H1 (cell line): ENCODE results near the gene TMEM131L. TPM values are rescaled to one million over a fixed set of nuclear protein-coding genes. Genes with fewer than 3 reads are reported as not detected.

Source experiments
- CTCF ChIA-PET: fragments of 300-600 bp; sonication (Branson Sonifier 250); formaldehyde crosslinking; loops from one replicate; lab custom pipeline; 2021; ENCODE audit not compliant: partially characterized antibody; lab: Charles Lee
- POLR2A ChIA-PET: fragments of 300-600 bp; sonication (Branson Sonifier 250); formaldehyde crosslinking; loops from one replicate; lab custom pipeline; 2021; ENCODE audit warnings: inconsistent platforms; ENCODE audit not compliant: partially characterized antibody; lab: Charles Lee
- DNase-seq, 2 experiments: peaks; one replicate each; pipeline versions ENCODE4 v3.0.0 to v3.0.0-alpha.2; 2010 to 2022; ENCODE audit warnings: low spot score in 2 of 2, low read depth in 1 of 2, mixed read lengths in 1 of 2
- FAIRE-seq: peaks from 2 replicates; lab custom pipeline; 2011; peaks lifted over from hg19 to GRCh38; lab: Jason Lieb, UNC
- H2AFZ ChIP-seq: 2 replicates; pipeline ENCODE4 v1.8.1; 2012; ENCODE audit warnings: low read length, inconsistent platforms
- H2AK5ac ChIP-seq: 2 replicates; pipeline ENCODE4 v1.6.1; 2013; ENCODE audit warnings: low read depth, low read length
- H2BK120ac ChIP-seq: replicated peaks from 2 replicates; pipeline ENCODE3; 2013; ENCODE audit warnings: low read depth, low read length, inconsistent platforms
- H2BK12ac ChIP-seq: 2 replicates; pipeline ENCODE4 v1.6.1; 2013; ENCODE audit warnings: low read depth, low read length
- H2BK15ac ChIP-seq: 2 replicates; pipeline ENCODE4 v1.6.1; 2013; ENCODE audit warnings: low read length
- H2BK20ac ChIP-seq: 2 replicates; pipeline ENCODE4 v1.6.1; 2013; ENCODE audit warnings: low read length
- H2BK5ac ChIP-seq: 2 replicates; pipeline ENCODE4 v1.6.1; 2013; ENCODE audit warnings: low read depth, low read length
- H3K14ac ChIP-seq: 2 replicates; pipeline ENCODE4 v1.6.1; 2013; ENCODE audit warnings: inconsistent platforms; ENCODE audit not compliant: insufficient read length
- H3K18ac ChIP-seq: 2 replicates; pipeline ENCODE4 v1.6.1; 2013; ENCODE audit warnings: low read length; ENCODE audit errors: extremely low read depth
- H3K23ac ChIP-seq: 2 replicates; pipeline ENCODE4 v1.6.1; 2013; ENCODE audit warnings: inconsistent platforms; ENCODE audit not compliant: insufficient read length
- H3K23me2 ChIP-seq: 2 replicates; pipeline ENCODE4 v1.6.1; 2013; ENCODE audit warnings: low read depth, low read length
- H3K27ac ChIP-seq: 2 replicates; pipeline ENCODE4 v1.6.1; 2011; ENCODE audit warnings: low read depth, low read length, inconsistent platforms
- H3K27me3 ChIP-seq, 4 experiments: replicated peaks in 1 of 4; 1 replicate in 1 of 4; 2 replicates in 3 of 4; pipeline versions ENCODE4 v1.6.1 to v1.8.1; 2011 to 2013; ENCODE audit warnings: low read length in 3 of 4, mild to moderate bottlenecking in 3 of 4, inconsistent platforms in 2 of 4, mixed read lengths in 2 of 4, moderate library complexity in 1 of 4; ENCODE audit not compliant: control insufficient read depth in 3 of 4, insufficient read depth in 3 of 4; ENCODE audit errors: extremely low read depth in 1 of 4
- H3K36me3 ChIP-seq, 4 experiments: 2 replicates each; pipeline versions ENCODE4 v1.6.1 to v1.8.1; 2011 to 2013; ENCODE audit warnings: mild to moderate bottlenecking in 4 of 4, low read length in 3 of 4, moderate library complexity in 2 of 4, control low read depth in 1 of 4, inconsistent platforms in 1 of 4; ENCODE audit not compliant: insufficient read depth in 4 of 4, control insufficient read depth in 2 of 4
- H3K4ac ChIP-seq: replicated peaks from 2 replicates; pipeline ENCODE3; 2013; ENCODE audit warnings: low read length, low read depth, mixed read lengths, inconsistent platforms; ENCODE audit not compliant: insufficient read length
- H3K4me1 ChIP-seq, 4 experiments: replicated peaks in 1 of 4; 1 replicate in 1 of 4; 2 replicates in 3 of 4; pipeline versions ENCODE4 v1.6.1 to v1.8.1; 2011 to 2013; ENCODE audit warnings: low read length in 3 of 4, inconsistent platforms in 2 of 4, mixed read lengths in 1 of 4; ENCODE audit not compliant: insufficient read depth in 4 of 4, control insufficient read depth in 3 of 4
- H3K4me2 ChIP-seq, 2 experiments: 2 replicates each; pipeline versions ENCODE4 v1.6.1 to v1.8.1; 2011 to 2013; ENCODE audit warnings: low read depth in 2 of 2, low read length in 2 of 2, control low read depth in 1 of 2, inconsistent platforms in 1 of 2, mild to moderate bottlenecking in 1 of 2; ENCODE audit not compliant: insufficient read depth in 1 of 2
- H3K4me3 ChIP-seq, 4 experiments: fragments of 200-600, 300-600 bp in 1 of 4; sonication (generic), shearing (Covaris generic), sonication (Bioruptor Twin) in 1 of 4; 2 replicates each; pipeline versions ENCODE4 v1.5.1 to v1.8.1; 2011 to 2016; ENCODE audit warnings: low read length in 4 of 4, low read depth in 3 of 4, control low read depth in 2 of 4, inconsistent platforms in 2 of 4, mild to moderate bottlenecking in 2 of 4, mixed read lengths in 1 of 4, moderate library complexity in 1 of 4; ENCODE audit not compliant: insufficient read depth in 2 of 4; ENCODE audit errors: extremely low read depth in 1 of 4
- H3K56ac ChIP-seq: replicated peaks from 2 replicates; pipeline ENCODE3; 2013; ENCODE audit warnings: low read depth, mild to moderate bottlenecking, mixed read lengths, low read length, inconsistent platforms; ENCODE audit not compliant: insufficient read length
- H3K79me1 ChIP-seq: 2 replicates; pipeline ENCODE4 v1.6.1; 2013; ENCODE audit warnings: low read depth, low read length, control low read depth
- H3K79me2 ChIP-seq, 2 experiments: 2 replicates each; pipeline versions ENCODE4 v1.6.1 to v1.8.1; 2012 to 2013; ENCODE audit warnings: low read length in 2 of 2, mild to moderate bottlenecking in 2 of 2, inconsistent platforms in 1 of 2; ENCODE audit not compliant: insufficient read depth in 2 of 2, control insufficient read depth in 1 of 2
- H3K9ac ChIP-seq, 4 experiments: replicated peaks in 1 of 4; 1 replicate in 1 of 4; 2 replicates in 3 of 4; pipeline versions ENCODE4 v1.6.1 to v1.8.1; 2011 to 2013; ENCODE audit warnings: low read depth in 3 of 4, low read length in 3 of 4, control low read depth in 2 of 4, mild to moderate bottlenecking in 2 of 4, moderate library complexity in 2 of 4, inconsistent platforms in 1 of 4; ENCODE audit errors: extremely low read depth in 1 of 4
- H3K9me3 ChIP-seq, 2 experiments: 2 replicates each; pipeline versions ENCODE4 v1.6.1 to v1.8.1; 2012 to 2013; ENCODE audit warnings: mild to moderate bottlenecking in 2 of 2, moderate library complexity in 2 of 2, control low read depth in 1 of 2, inconsistent platforms in 1 of 2, low read depth in 1 of 2, low read length in 1 of 2, mixed read lengths in 1 of 2; ENCODE audit not compliant: insufficient read depth in 2 of 2
- H4K20me1 ChIP-seq, 2 experiments: replicated peaks in 1 of 2; 2 replicates each; pipeline versions ENCODE3 to v1.8.1; 2011 to 2013; ENCODE audit warnings: inconsistent platforms in 2 of 2, low read length in 2 of 2, mild to moderate bottlenecking in 1 of 2; ENCODE audit not compliant: insufficient read depth in 2 of 2, control insufficient read depth in 1 of 2
- H4K5ac ChIP-seq: 2 replicates; pipeline ENCODE4 v1.6.1; 2013; ENCODE audit warnings: low read length, low read depth, mixed read lengths, inconsistent platforms; ENCODE audit not compliant: insufficient read length
- H4K8ac ChIP-seq: 2 replicates; pipeline ENCODE4 v1.8.0; 2013; ENCODE audit warnings: mild to moderate bottlenecking, moderate library complexity, low read length, inconsistent platforms; ENCODE audit not compliant: insufficient read depth; ENCODE audit errors: extremely low read depth
- H4K91ac ChIP-seq: replicated peaks from 2 replicates; pipeline ENCODE3; 2013; ENCODE audit warnings: low read length, mixed read lengths, inconsistent platforms; ENCODE audit not compliant: insufficient read length
- CBX8 ChIP-seq: fragments of 300-800, 300-1000 bp; sonication (generic); IDR thresholded peaks from 2 replicates; pipeline ENCODE4 v1.7.1; 2016; ENCODE audit warnings: low read depth, low read length, borderline replicate concordance
- KDM5A ChIP-seq: fragments of 200-600 bp; IDR thresholded peaks from 2 replicates; pipeline ENCODE4 v1.7.1; 2012; ENCODE audit warnings: mild to moderate bottlenecking, low read length, inconsistent platforms, mixed read lengths
- RNF2 ChIP-seq: fragments of 200-900, 300-1000 bp; sonication (generic); IDR thresholded peaks from 2 replicates; pipeline ENCODE4 v1.7.1; 2016; ENCODE audit warnings: borderline replicate concordance, low read depth, mild to moderate bottlenecking, antibody characterized with exemption, low read length; ENCODE audit not compliant: poor library complexity, severe bottlenecking; ENCODE audit errors: missing control alignments
- SIRT6 ChIP-seq: IDR thresholded peaks from one replicate; pipeline ENCODE4 v1.7.1; 2012; ENCODE audit warnings: low read length, inconsistent platforms
- WGBS, 2 experiments: shearing (Covaris generic) in 1 of 2; methylation state at CpG; one replicate each; pipeline versions ENCODE4 v1.1.6 to v1.1.7; 2013 to 2015; ENCODE audit warnings: low lambda C conversion rate in 2 of 2, mixed read lengths in 2 of 2, inconsistent platforms in 1 of 2, low coverage in 1 of 2, missing lambda C conversion rate in 1 of 2; ENCODE audit not compliant: insufficient replicate concordance in 2 of 2, insufficient coverage in 1 of 2, insufficient read length in 1 of 2; ENCODE audit errors: extremely low coverage in 1 of 2, missing lambda C conversion rate in 1 of 2; 5-methylcytosine and 5-hydroxymethylcytosine counted together
- polyA plus RNA-seq, 7 experiments: library from polyadenylated mRNA; depleted of rRNA in 3 of 7; stranded (reverse) in 5 of 7; unstranded in 2 of 7; fragments of >200 nt in 5 of 7; fragments of 200-250 nt in 2 of 7; gene quantifications; 1 replicate in 5 of 7; 2 replicates in 1 of 7; 4 replicates in 1 of 7; pipeline versions ENCODE4 v1.2.1 to v1.2.3, GENCODE V29; 2011 to 2013; ENCODE audit warnings: missing spikeins in 2 of 7, mixed read lengths in 2 of 7
- total RNA-seq: library from RNA; stranded (reverse); fragmentation: NEBNext Ultra II Directional; extraction: Animal tissue kit (Norgen Biotek cat#: 25700); gene quantifications from 2 replicates; pipeline ENCODE4 v1.2.1, GENCODE V29; 2021

The TMEM131L gene
- total and polyA plus RNA-seq, 2 of the 8 experiments (the other 6 are each of a cell fraction or from before 2014, with no cell fraction given): 14.3 to 26.1 TPM

DNA sequence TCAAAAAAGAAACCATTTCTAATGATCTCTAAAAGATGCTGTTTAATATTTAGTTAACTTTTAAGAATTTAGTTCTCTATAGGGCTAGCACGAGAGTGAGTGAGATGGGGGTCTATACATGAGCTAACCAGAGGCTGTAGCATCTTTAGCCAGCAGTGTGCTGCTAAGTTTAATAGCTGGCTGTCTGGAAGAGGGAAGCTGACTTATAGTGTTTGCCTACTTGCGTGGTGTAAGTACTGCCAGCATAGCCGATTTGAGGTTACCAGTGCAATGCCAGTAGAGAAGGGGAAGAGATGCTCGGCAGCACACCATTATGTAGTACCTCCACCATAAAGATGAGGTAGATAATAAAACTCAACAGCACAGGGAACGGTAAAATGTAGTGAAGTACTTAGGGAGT, 47.1 kb upstream of the TMEM131L start:
- H3K79me2 ChIP-seq: no peaks in the 10 kb centered on the region
- H3K4ac ChIP-seq: no peak overlapping the region
- no peaks in the 10 kb centered on the region for H3K27me3 ChIP-seq
- H2AK5ac ChIP-seq: no peak overlapping the region
- DNase-seq (peak in 1 of 2 experiments; percentile 40), FAIRE-seq (no peak)
- H3K4me2 ChIP-seq: no peak overlapping the region
- ChIA-PET POLR2A (interaction anchor here (2.4 kb wide), 1 partner anchor 48 kb away, joined by 11 read pairs; the partner anchor contains the start of gene TMEM131L), CTCF (interaction anchor here (0.6 to 2.2 kb wide), 7 partner anchors 13 to 334 kb away, joined by 3 to 5 read pairs (median 3); no protein-coding TSS in a partner anchor)
- H2AFZ ChIP-seq: no peak overlapping the region
- TF ChIP-seq CBX8 (no peak), KDM5A (no peak), SIRT6 (no peak), RNF2 (no peak)
- no peaks in the 10 kb centered on the region for H3K23me2 ChIP-seq
- H3K14ac ChIP-seq: no peak overlapping the region
- no peak overlapping the region for H3K27ac ChIP-seq
- H3K23ac ChIP-seq: no peak overlapping the region
- H2BK15ac ChIP-seq: no peak overlapping the region
- peak overlapping the region; percentile 53 for H4K91ac ChIP-seq
- H3K79me1 ChIP-seq: no peaks in the 10 kb centered on the region
- no peaks in the 10 kb centered on the region for H4K20me1 ChIP-seq
- H3K4me3 ChIP-seq: no peak overlapping the region
- H3K18ac ChIP-seq: no peak overlapping the region
- no peaks in the 10 kb centered on the region for H3K9me3 ChIP-seq
- no peaks in the 10 kb centered on the region; a peak in 2 of 8 replicates for H3K36me3 ChIP-seq
- H3K9ac ChIP-seq: no peak overlapping the region
- H2BK5ac ChIP-seq: no peak overlapping the region
- 88% methylated on average over 5 of the region's 5 CpGs; no CpG with 5 or more reads in 1 of the 2 experiments for WGBS, 2 experiments
- no peak overlapping the region; the same call in none of the 2 replicates for H2BK12ac ChIP-seq
- no peak overlapping the region for H2BK20ac ChIP-seq
- H3K56ac ChIP-seq: no peak overlapping the region
- H3K4me1 ChIP-seq: peaks cover 0 to 3% (median 1%) of the 10 kb centered on the region in 4 experiments; a peak in 2 of 7 replicates
- H4K5ac ChIP-seq: no peak overlapping the region
- H4K8ac ChIP-seq: no peak overlapping the region
- no peak overlapping the region for H2BK120ac ChIP-seq
